GM12865 (cell line): ENCODE results near the gene CHI3L2.

Experiments
- DNase-seq: peaks from one replicate; pipeline ENCODE4 v3.0.0; 2010; ENCODE audit warnings: low read depth
- H3K4me3 ChIP-seq: 2 replicates; pipeline ENCODE4 v1.5.1; 2011; ENCODE audit warnings: mild to moderate bottlenecking, low read depth, low read length, control low read depth
- CTCF ChIP-seq: IDR thresholded peaks from 2 replicates; pipeline ENCODE4 v1.5.1; 2011; ENCODE audit warnings: low read length, control low read depth, low read depth, inconsistent platforms; ENCODE audit not compliant: insufficient read depth; ENCODE audit errors: missing control alignments

The CHI3L2 gene

GRCh38 chr1:111253876-111254275 is 26.4 kb downstream of the CHI3L2 start:
- no peak for TF ChIP-seq CTCF
- DNase-seq = no peak
- no peak overlapping the region for H3K4me3 ChIP-seq

GRCh38 chr1:111256988-111257658 is 29.6 kb downstream of the CHI3L2 start:
- no peak overlapping the region for H3K4me3 ChIP-seq
- no peak for TF ChIP-seq CTCF
- no peak for DNase-seq

GRCh38 chr1:111267801-111268508 is 40.4 kb downstream of the CHI3L2 start:
- no peak for TF ChIP-seq CTCF
- H3K4me3 ChIP-seq = no peak overlapping the region
- no peak for DNase-seq

- DNase-seq = no peak
- no peak for TF ChIP-seq CTCF
- no peak overlapping the region for H3K4me3 ChIP-seq
These were observed 42.4 kb downstream of the CHI3L2 start for GRCh38 chr1:111269825-111270406.

GRCh38 chr1:111270771-111271463 is 43.4 kb downstream of the CHI3L2 start:
- no peak overlapping the region for H3K4me3 ChIP-seq
- DNase-seq = no peak
- TF ChIP-seq CTCF = no peak

- no peak for TF ChIP-seq CTCF
- DNase-seq = no peak
- H3K4me3 ChIP-seq = no peak overlapping the region
These were observed 43.9 kb downstream of the CHI3L2 start for GRCh38 chr1:111271464-111271801.
